SKM-1 treated with dmso at 0.1 percent for 144 hours (cell line): ENCODE measurements around the gene SMOC1.

Source experiments
- DNase-seq: peaks from one replicate; lab custom pipeline; 2025; ENCODE audit not compliant: unreplicated experiment; lab: John Stamatoyannopoulos, UW

The SMOC1 gene

GRCh38 chr14:70006699-70007098 lies 127.5 kb downstream of the SMOC1 start:
- DNase-seq = no peak

DNA sequence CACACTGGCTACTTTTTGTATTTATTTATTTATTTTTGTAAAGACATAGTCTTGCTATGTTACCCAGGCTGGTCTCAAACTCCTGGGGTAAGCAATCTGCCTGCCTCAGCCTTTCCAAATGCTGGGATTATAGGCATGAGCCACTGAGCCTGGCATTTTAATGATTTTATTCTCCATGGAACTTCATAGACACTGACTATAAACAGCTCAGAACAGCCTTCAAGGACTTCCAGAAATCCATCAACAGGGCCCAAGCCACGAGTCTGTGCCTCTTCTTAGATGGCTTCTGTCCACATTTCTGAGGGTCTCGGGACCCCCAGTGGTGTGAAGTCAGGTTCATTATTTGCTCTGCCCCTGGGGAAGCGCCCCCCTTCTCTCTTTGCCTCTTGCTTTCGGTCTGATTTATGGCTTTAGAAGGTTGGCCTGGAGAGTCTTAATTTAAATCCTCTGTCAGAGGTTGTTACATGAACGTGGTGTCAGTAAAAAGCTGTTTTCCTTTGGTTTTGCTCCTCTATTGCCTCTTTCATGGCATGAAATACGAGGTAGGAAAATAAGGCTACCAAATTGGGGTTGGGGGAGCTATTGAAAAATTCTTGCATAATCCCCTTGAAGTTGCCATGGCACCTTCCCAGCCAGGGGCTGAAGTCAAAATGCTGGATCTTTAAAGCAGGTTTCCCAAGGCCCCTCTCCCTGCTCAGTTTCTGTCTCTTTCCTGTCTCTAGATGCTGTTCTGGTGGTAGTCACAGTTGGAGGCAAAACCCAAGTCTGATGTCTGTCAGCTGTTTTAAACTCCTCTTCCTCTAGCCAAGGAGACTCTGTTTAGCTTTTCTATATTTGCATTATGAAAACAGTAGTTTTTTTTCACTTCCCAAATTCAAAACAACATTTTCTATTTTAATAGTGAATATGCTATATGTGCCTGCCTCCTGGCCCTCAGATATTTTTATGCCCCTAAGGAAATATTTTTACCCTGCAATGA lies 129.4 kb downstream of the SMOC1 start:
- no peak for DNase-seq

DNA sequence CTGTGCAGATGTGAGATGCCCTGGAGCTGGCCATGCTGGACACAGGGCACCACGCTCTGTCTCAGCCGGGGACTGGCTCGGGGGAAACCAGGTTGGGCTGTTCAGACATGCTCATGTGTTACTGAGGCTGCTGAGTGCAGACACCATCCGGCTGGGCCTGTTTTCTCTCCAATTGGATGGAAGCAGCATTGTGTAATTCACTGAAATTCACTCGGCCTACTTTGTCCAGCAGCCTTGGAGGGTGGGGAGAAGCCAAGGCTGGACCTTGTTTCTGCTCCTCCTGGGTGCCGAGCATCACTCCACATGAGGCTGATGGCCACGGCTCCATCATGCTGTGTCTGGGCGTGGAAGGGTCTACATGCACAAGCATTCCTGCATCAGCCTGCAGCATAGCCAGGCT lies 130.7 kb downstream of the SMOC1 start:
- no peak for DNase-seq

GRCh38 chr14:70011098-70011497 lies 131.9 kb downstream of the SMOC1 start:
- DNase-seq = no peak

- no peak for DNase-seq
Measured at GRCh38 chr14:70011708-70012107, 132.5 kb downstream of the SMOC1 start.

DNA sequence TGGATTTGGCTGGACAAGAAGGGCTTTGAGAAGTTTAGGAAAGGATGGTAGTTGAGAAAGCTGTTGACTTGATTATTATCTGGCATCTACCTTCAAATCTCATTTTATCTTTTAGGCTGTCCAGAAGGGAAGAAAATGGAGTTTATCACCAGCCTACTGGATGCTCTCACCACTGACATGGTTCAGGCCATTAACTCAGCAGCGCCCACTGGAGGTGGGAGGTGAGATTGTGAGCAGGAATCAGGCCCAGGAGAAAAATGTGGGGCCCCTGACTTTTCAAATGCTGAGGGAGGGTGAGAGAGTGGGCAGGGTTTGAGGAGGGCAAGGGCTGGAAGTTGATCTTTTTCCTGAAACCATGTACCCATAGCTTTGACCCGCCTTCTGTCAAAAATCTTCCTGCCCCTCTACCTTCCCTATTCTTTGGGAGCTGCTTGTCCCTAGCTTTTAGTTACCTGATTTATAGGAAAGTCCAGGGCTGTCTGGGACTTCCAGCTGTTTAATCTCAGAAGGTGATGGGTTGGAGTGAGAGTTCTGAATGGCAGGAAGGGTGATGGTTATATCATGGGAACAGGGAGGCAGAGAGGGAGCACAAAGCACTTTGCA lies 134.2 kb downstream of the SMOC1 start:
- DNase-seq = no peak

DNA sequence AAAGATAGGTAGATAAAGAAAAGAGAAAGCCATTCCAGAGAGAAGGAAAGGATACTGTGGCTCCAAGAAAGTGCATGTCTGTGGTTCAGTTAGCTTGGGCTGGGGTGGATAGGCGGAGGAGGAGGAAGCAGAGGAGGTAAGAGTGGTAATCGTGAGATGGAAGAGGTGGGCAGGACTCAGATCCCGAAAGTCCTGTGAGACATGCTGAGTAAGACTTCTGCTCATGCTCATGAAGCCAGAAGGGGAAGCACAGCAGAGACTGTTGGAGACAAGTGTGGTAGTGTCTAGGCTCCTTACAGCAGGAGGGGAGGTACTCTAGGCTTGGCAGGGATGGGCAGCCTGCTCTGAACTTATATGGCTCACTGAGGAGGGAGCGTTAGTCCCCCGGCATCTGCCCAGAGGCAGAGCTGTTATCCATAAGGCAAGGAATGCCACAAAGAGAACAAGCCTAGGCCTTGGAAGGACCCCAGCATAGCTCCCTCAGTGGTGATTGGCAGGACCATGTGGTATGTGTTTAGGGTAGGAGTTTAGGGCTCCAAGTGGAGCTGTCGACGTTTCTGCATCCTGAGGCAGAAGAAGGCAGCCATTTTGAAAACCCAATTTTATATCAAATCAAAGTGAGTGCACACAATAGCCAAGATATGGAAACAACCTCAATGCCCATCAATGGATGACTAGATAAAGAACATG lies 135.3 kb downstream of the SMOC1 start:
- DNase-seq = no peak

- no peak for DNase-seq
Measured at GRCh38 chr14:70018230-70018629, 139.0 kb downstream of the SMOC1 start.

- no peak for DNase-seq
Measured at GRCh38 chr14:70018713-70019211, 139.5 kb downstream of the SMOC1 start.

GRCh38 chr14:70019695-70020094 lies 140.5 kb downstream of the SMOC1 start:
- DNase-seq = no peak

GRCh38 chr14:70020352-70021170 lies 141.3 kb downstream of the SMOC1 start:
- no peak for DNase-seq

GRCh38 chr14:70021548-70022220 lies 142.5 kb downstream of the SMOC1 start:
- no peak for DNase-seq

- DNase-seq = no peak
Measured at GRCh38 chr14:70022771-70023445, 143.7 kb downstream of the SMOC1 start.

GRCh38 chr14:70023871-70024270 lies 144.7 kb downstream of the SMOC1 start:
- no peak for DNase-seq

- peak; percentile 2 for DNase-seq
Measured at GRCh38 chr14:70027785-70028428, 148.7 kb downstream of the SMOC1 start.

GRCh38 chr14:70029296-70030132 lies 150.3 kb downstream of the SMOC1 start:
- DNase-seq = no peak

DNA sequence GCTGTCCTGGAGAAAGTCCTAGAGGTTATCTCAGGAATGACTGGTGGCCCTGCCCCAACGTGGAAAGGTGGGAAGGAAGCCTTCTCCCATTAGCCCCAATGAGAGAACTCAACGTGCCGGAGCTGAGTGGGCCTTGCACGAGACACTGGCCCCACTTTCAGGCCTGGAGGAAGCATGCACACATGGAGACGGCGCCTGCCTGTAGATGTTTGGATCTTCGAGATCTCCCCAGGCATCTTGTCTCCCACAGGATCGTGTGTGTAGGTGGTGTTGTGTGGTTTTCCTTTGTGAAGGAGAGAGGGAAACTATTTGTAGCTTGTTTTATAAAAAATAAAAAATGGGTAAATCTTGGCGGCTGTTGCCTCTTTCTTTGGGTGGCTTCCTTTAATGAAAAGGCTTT lies 152.8 kb downstream of the SMOC1 start:
- DNase-seq = no peak

DNA sequence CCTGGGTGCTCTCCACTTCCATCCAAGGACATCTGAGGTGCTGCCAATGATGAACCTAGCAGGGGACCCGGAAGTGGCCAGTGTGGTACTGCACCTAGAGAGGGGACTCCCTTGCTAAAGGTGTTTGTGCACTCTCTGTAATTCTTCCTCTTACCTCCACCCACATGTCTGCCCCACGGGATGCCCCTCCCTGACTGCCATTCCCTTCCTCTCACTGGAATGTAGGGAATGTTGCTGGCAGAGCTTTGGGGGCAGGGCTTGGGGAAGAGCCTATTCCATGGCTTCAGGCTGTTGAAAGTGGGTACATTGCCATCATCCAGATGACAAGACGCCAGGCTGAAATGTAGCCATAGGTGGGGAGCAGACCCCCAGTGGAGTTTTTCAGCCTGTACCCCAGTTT lies 153.2 kb downstream of the SMOC1 start:
- DNase-seq = no peak
